Measurements from ENCODE around the gene ACACB. TPM values are rescaled to one million over a fixed set of nuclear protein-coding genes. Genes with fewer than 3 reads are reported as not detected.

ACACB gene
- total and polyA plus RNA-seq, 2 experiments from 2014 or later, result 6.2 to 15.4 TPM

DNA sequence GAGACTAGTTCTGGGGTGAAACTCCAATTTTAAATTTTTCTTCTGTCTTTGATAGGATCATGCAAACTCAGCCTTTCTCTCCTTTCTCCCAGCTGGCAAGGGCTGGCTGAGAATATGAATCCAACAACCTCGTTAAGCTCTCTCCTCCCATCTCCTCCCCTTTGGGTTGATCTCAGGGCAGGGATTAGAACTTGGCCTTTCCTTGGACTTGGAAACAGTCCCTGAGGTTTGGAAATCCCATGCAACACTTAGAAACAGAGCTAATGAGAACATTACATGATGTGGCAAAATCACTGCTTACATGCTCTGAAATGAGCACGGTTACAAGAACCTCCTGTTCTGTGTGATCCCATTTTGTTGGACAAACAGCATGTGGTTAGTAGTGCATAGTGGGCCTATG is 31.6 kb downstream of the ACACB start:
- no peaks in the 10 kb centered on the region for H3F3A ChIP-seq (replicated peaks; ENCODE audit: low read depth)
- no peak for ATAC-seq
- DNase-seq (ENCODE audit: low spot score), result no peak
- no peaks in the 10 kb centered on the region for H4K20me1 ChIP-seq (replicated peaks; ENCODE audit: insufficient read depth)
- no peak overlapping the region for H3K27ac ChIP-seq (ENCODE audit: low read depth)
- no peak overlapping the region for H3K4me2 ChIP-seq
- Mint-ChIP-seq H3K36me3 (ENCODE audit: low read depth) (no peaks in the 10 kb centered on the region), H3K4me3 (no peak overlapping the region), H3K4me1 (no peaks in the 10 kb centered on the region), H3K27me3 (ENCODE audit: insufficient read depth, low read depth, poor library complexity) (peaks cover 2% of the 10 kb centered on the region), H3K27ac (no peak overlapping the region), H3K9me3 (no peaks in the 10 kb centered on the region)
- no peaks in the 10 kb centered on the region for H3K9me2 ChIP-seq (ENCODE audit: insufficient read depth)
- H2AFZ ChIP-seq, result no peak overlapping the region
- H3K79me2 ChIP-seq (replicated peaks; ENCODE audit: insufficient read depth), result no peaks in the 10 kb centered on the region
- no peaks in the 10 kb centered on the region for H3K4me1 ChIP-seq (ENCODE audit: insufficient read depth)
- no peaks in the 10 kb centered on the region for H3K27me3 ChIP-seq (ENCODE audit: insufficient read depth)
- H3K36me3 ChIP-seq (ENCODE audit: insufficient read depth), result no peaks in the 10 kb centered on the region
- TF ChIP-seq, protein P1, sequence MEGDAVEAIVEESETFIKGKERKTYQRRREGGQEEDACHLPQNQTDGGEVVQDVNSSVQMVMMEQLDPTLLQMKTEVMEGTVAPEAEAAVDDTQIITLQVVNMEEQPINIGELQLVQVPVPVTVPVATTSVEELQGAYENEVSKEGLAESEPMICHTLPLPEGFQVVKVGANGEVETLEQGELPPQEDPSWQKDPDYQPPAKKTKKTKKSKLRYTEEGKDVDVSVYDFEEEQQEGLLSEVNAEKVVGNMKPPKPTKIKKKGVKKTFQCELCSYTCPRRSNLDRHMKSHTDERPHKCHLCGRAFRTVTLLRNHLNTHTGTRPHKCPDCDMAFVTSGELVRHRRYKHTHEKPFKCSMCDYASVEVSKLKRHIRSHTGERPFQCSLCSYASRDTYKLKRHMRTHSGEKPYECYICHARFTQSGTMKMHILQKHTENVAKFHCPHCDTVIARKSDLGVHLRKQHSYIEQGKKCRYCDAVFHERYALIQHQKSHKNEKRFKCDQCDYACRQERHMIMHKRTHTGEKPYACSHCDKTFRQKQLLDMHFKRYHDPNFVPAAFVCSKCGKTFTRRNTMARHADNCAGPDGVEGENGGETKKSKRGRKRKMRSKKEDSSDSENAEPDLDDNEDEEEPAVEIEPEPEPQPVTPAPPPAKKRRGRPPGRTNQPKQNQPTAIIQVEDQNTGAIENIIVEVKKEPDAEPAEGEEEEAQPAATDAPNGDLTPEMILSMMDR (conservative IDR thresholded peaks at IDR 0.05; ENCODE audit: low read depth in 2 of 2), result no peak
- TF ChIP-seq REST (IDR thresholded peaks at IDR 0.05; ENCODE audit: unreplicated experiment), result no peak
- no peak for TF ChIP-seq STAT1 (IDR thresholded peaks at IDR 0.05; ENCODE audit: unreplicated experiment)
- no peak for TF ChIP-seq NANOG (IDR thresholded peaks at IDR 0.05; ENCODE audit: borderline replicate concordance)
- TF ChIP-seq CREB1 (CRISPR knock-in tag; IDR thresholded peaks at IDR 0.05; ENCODE audit: low read depth), result no peak
- no peak for TF ChIP-seq ZNF114 (CRISPR knock-in tag; IDR thresholded peaks at IDR 0.05)
- TF ChIP-seq ZNF331 (CRISPR knock-in tag; IDR thresholded peaks at IDR 0.05; ENCODE audit: low read depth), result no peak
- TF ChIP-seq EZH2phosphoT487 (IDR thresholded peaks at IDR 0.05; ENCODE audit: unreplicated experiment), result no peak
- no peak for TF ChIP-seq JUNB (IDR thresholded peaks at IDR 0.05; ENCODE audit: unreplicated experiment)
- TF ChIP-seq POLR2AphosphoS5 (IDR thresholded peaks at IDR 0.05; ENCODE audit: low read depth), result no peak
- TF ChIP-seq, protein P2, sequence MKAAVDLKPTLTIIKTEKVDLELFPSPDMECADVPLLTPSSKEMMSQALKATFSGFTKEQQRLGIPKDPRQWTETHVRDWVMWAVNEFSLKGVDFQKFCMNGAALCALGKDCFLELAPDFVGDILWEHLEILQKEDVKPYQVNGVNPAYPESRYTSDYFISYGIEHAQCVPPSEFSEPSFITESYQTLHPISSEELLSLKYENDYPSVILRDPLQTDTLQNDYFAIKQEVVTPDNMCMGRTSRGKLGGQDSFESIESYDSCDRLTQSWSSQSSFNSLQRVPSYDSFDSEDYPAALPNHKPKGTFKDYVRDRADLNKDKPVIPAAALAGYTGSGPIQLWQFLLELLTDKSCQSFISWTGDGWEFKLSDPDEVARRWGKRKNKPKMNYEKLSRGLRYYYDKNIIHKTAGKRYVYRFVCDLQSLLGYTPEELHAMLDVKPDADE (IDR thresholded peaks at IDR 0.05), result no peak
- TF ChIP-seq, protein P3, sequence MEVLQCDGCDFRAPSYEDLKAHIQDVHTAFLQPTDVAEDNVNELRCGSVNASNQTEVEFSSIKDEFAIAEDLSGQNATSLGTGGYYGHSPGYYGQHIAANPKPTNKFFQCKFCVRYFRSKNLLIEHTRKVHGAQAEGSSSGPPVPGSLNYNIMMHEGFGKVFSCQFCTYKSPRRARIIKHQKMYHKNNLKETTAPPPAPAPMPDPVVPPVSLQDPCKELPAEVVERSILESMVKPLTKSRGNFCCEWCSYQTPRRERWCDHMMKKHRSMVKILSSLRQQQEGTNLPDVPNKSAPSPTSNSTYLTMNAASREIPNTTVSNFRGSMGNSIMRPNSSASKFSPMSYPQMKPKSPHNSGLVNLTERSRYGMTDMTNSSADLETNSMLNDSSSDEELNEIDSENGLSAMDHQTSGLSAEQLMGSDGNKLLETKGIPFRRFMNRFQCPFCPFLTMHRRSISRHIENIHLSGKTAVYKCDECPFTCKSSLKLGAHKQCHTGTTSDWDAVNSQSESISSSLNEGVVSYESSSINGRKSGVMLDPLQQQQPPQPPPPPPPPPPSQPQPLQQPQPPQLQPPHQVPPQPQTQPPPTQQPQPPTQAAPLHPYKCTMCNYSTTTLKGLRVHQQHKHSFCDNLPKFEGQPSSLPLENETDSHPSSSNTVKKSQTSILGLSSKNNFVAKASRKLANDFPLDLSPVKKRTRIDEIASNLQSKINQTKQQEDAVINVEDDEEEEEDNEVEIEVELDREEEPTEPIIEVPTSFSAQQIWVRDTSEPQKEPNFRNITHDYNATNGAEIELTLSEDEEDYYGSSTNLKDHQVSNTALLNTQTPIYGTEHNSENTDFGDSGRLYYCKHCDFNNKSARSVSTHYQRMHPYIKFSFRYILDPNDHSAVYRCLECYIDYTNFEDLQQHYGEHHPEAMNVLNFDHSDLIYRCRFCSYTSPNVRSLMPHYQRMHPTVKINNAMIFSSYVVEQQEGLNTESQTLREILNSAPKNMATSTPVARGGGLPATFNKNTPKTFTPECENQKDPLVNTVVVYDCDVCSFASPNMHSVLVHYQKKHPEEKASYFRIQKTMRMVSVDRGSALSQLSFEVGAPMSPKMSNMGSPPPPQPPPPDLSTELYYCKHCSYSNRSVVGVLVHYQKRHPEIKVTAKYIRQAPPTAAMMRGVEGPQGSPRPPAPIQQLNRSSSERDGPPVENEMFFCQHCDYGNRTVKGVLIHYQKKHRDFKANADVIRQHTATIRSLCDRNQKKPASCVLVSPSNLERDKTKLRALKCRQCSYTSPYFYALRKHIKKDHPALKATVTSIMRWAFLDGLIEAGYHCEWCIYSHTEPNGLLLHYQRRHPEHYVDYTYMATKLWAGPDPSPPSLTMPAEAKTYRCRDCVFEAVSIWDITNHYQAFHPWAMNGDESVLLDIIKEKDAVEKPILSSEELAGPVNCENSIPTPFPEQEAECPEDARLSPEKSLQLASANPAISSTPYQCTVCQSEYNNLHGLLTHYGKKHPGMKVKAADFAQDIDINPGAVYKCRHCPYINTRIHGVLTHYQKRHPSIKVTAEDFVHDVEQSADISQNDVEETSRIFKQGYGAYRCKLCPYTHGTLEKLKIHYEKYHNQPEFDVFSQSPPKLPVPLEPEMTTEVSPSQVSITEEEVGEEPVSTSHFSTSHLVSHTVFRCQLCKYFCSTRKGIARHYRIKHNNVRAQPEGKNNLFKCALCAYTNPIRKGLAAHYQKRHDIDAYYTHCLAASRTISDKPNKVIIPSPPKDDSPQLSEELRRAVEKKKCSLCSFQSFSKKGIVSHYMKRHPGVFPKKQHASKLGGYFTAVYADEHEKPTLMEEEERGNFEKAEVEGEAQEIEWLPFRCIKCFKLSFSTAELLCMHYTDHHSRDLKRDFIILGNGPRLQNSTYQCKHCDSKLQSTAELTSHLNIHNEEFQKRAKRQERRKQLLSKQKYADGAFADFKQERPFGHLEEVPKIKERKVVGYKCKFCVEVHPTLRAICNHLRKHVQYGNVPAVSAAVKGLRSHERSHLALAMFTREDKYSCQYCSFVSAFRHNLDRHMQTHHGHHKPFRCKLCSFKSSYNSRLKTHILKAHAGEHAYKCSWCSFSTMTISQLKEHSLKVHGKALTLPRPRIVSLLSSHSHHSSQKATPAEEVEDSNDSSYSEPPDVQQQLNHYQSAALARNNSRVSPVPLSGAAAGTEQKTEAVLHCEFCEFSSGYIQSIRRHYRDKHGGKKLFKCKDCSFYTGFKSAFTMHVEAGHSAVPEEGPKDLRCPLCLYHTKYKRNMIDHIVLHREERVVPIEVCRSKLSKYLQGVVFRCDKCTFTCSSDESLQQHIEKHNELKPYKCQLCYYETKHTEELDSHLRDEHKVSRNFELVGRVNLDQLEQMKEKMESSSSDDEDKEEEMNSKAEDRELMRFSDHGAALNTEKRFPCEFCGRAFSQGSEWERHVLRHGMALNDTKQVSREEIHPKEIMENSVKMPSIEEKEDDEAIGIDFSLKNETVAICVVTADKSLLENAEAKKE (CRISPR knock-in tag; IDR thresholded peaks at IDR 0.05), result no peak
- no peak for TF ChIP-seq EZH2 (IDR thresholded peaks at IDR 0.05; ENCODE audit: low read depth, unreplicated experiment)
- no peak overlapping the region for H3K4me3 ChIP-seq

All from GM23338 (cell line).